CD4-positive, alpha-beta T cell treated with Interleukin-15 for 1 hour (primary cell): Measurements from ENCODE around the gene TMEM51.

Experiments used
- DNase-seq: peaks from one replicate; pipeline ENCODE4 v3.0.0-alpha.2; 2020

Gene TMEM51

DNA sequence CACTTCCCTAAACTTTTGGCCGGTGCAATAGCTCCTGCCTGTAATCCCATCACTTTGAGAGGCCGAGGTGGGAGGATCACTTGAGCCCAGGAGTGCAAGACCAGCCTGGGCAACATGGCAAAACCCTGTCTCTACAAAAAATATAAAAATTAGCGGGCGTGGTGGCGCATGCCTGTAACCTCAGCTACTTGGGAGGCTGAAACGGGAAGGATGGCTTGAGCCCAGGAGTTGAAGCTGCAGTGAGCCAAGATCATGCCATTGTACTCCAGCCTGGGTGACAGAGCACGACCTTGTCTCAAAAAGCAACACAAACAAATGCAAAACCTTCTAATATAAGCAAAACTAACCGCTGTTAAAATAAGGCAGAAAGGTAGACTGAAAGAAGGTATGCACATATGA lies 25.9 kb downstream of the TMEM51 start:
- DNase-seq, result no peak

DNA sequence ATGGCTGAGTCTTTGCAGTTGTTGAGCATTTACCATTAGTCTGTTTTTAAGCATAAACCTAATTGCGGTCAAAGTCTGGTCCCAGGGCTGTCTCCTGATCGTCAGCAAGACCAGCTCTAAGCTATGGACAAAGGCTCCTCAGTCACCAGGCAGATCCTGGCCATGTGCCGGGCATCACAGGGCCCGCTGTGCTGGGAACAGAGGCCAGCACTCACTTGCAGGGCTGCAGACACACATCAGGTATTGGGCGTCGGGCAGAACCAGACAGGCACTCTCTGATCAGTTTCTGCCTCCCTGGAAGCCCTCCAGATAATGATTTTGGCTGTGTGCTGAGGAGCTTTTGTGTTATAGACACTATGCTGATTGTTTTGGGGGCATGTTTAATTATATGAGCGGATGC lies 26.6 kb downstream of the TMEM51 start:
- DNase-seq, result no peak

DNA sequence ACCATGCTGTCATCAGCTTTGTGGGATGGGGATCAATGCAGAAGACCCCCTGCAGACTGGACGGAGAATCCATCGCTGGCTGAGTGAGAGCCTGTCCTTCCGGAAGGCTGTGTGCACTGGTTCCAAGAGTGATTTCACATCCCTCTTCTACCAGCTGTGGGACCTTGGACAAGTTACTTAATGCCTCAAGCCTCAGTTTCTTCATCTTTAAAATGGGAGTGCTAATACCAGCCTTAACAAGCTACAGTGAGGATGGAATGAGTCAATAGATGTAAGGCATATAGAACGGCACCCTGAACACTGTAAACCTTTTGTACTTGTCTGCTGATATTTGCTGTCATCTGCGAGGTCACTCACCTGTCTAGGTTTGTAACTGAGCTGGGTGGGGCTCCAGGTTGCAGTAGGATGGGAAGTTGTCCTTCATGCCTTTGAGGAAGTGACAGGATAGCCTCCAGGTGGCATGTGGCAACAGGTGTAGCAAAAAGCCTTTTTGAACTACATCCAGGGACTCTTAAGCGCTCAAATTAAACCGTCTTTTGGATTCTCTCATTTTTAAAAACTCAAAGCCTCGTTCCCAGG lies 27.5 kb downstream of the TMEM51 start:
- no peak for DNase-seq

DNA sequence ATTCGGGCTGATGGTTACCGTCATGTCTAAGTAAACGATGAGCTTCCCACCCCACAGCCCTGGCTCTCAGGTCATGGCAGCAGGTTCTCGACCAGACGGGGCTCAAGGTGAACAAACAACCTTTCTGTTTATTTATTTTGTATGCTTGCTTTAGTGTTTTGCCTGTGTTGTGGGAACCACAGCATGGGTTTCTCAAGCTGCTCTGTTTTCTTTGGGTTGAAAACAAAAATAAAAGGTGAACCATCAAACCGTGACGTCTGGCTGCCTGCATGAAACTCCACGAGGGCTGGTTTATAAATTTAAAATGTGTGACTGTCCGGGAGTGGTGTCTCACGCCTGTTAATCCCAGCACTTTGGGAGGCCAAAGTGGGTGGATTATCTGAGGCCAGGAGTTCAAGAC lies 28.0 kb downstream of the TMEM51 start:
- no peak for DNase-seq

DNA sequence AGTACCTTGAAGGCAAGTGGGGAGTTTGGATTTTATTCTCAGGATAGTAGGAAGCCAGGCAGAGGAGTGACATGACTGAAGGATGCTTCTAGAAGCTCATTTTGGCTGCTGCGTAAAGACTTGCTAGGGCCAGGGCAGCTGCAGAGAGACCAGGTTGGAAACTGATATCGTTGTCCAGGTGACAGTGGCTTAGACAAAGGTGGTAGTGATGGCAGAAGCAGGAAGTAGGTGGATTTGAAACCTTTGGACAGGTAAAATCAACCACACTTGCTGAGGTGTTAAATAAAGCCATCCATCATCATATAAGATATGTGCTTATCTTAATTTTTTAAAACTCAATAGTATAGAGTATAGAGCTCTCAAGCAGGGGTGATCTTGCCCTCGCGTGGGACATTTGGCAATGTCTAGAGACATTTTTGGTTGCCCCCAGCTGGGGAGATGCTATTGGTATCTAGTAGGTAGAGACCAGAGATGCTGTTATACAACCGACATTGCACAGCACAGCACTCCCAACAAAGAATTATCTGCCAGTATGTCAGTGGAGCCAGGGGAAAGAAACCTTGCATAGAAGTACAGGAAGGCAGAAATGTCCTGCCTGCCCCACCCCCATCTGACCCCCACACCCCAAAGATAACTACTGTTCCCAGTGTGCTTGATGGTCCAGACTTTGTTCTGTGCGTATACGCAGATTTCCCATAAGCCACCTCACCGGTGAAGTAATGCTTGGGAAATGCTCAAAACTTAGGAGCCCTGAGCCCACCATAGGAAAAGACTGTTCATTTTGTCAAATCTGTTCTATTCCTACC lies 31.1 kb downstream of the TMEM51 start:
- no peak for DNase-seq

DNA sequence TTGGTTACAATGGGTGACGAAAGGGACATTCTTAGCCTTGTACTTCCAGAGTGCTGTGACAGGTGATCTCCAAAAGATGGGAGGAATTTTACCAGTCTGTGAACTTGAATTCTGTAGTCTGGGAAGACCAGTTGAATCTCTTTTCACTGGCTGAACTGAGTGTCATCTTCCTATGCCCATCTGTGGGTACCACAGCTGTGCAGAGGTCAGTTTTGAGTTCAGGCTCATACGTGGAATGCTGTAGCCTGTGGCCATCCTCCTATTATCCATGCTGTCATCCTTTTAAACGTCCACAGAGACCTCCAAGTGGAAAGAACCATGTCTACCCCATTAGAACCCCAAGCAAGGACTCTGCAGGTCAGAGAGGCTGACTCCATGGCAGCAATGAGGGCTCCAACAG lies 32.1 kb downstream of the TMEM51 start:
- no peak for DNase-seq

DNA sequence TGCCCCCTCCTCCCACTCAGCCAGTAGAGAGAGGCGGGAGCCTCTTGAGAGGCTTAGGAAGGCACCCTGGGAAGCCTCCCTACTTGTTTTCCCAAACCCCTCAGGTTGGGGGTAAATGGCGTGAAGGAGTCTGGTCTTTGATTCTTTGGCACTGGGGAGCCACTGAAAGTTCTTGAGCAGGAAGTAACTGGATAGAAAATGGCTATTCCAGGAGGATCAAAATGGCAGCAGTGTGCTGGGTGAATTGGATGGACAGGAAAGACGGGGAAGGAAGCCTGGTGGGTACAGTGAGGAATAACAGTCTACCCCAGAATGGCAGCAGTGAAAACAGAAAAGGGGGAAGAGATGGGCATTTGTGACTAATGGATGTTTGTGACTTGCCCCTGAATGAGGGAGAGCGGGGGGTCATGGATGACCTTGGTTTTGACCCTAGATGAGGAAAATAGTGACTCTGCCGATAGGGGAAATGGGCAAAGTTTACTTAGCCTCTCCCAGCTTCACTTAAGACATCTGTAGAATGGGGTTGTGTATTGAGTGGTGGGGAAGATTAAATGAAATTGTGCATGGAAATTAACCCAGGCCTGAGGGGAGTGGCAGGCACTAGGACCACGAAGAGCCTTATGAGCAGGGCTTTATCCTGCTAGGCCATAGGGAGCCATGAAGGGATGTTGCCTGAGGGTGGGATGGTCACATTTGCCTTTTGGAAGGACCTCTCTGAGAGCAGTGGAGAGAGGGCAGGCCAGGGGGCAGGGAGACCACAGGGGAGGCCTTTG lies 32.7 kb downstream of the TMEM51 start:
- DNase-seq, result no peak

DNA sequence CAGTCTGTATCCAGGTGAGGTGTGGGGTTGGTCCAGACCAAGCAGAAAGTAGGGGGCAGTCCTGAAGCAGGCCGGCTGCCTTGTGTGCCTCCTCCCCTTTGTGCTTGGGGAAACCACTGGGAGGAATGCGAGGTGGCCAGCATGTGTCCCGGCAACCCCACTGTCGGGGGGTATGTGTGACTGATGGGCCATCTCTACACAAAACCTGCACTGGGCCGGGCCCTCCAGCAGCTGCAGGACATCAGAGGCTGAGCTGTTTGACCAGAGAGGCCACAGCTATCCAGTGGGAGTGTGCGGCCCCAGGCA lies 33.3 kb downstream of the TMEM51 start:
- no peak for DNase-seq

DNA sequence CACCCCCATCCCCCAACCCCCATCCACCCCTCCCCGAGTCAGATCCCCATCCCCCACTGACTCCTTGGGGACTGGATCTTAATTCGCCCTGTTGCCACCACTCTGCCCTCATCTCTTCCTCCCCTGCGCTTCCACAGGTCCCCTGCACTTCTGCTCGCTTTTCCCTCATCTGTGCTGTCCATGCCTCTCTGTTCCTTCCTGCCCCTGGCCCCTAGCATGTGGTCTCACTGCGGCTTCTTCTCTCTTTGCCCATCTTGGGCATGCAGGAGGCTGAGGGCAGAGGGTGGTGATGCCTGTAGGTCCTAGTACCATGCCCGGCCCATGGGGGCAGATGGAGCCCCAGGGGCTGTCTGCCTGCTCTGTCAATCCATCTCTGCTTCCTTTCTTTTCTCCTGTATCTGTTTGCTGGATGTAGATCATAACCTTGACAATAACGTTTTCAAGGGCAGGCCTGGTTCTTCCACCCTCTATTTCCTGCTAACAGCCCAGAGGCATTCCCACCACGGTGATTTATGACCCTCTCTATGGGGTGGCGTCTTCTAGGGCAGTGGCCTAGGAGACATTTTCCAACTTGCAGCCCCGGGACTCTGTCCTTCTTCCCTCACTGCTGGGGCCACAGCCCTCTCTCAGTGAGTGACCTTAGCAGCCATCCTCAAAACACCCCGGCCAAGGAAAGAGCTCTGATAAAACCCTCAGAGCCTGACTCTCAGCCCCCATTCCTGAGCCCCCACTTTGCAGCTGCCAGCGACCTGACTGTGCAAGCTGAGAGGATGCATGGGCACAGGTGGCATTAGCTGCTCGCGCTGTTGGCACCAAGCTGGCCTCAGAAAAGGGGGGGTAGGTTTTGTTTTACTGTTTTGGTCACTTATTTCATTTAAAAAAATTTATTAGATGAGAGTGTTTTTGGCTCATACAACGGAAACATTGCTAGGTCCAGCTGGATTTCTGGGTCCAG lies 33.9 kb downstream of the TMEM51 start:
- DNase-seq, result no peak

DNA sequence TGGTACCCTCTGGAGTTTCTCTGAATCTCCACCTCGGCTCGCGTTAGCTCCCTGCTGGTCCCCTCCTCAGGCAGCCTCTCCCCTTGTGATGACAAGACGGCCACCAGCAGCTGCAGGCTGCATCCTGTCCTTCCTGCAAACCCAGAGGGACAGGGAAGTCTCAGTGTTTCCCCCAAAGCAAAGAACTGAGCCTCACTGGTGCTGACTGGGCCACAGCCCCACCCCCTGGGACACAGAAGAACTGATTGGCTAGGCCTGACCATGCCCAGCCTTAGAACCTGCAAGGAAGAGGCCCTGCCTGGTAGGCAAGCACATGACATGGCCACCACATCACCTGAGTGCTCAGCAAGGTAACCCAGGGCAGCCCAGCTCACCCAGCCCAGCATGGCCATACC lies 34.6 kb downstream of the TMEM51 start:
- no peak for DNase-seq

DNA sequence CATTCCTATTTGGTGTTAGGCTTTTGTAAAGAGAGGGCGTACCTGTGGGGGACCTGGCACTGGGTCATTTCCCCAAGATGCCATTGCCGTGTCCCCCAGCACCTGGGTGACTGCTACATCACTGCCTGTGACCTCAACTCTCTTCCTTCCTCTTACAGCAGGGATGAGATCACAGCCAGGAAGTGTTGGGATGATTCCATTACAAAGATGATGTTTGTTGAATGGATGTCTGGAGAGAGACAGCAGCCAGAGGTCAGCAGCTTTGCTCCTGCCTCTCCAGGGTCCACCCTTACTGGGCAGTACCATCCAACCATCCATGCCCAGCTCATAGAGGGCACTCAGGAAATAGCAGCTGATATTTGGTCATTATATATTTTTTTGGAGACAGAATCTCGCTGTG lies 35.1 kb downstream of the TMEM51 start:
- no peak for DNase-seq

DNA sequence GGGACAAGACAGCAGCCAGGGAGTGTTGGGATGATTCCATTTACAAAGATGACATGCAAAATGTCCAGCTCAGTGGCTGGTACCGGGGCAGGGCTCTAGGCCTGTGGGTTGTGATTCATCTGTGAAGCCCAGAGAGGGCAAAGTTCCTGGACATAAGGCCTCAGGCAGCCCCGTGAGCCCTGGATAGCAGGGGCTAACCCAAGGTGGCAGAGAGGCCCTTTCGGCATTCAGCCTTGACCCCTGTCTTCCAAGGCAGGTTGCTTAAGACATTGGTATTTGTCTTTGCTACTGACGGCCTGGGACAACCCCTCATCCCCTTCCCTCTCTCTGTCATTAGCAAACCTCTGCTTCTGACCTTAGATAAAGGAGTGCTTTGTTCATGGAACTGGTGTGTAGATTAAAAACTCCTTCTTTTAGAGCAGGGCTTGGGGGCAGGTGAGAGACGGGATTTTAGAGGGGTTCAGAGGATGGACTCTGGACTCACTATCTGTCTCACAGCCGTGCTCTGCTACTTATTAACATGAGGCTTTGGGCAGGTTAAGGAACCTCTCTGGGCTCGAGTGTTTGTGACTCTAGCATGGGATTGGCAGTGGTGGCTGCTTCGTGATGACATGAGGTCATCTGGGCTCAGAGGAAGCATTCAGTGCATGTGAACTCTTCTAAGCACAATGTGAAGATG lies 36.3 kb downstream of the TMEM51 start:
- no peak for DNase-seq

DNA sequence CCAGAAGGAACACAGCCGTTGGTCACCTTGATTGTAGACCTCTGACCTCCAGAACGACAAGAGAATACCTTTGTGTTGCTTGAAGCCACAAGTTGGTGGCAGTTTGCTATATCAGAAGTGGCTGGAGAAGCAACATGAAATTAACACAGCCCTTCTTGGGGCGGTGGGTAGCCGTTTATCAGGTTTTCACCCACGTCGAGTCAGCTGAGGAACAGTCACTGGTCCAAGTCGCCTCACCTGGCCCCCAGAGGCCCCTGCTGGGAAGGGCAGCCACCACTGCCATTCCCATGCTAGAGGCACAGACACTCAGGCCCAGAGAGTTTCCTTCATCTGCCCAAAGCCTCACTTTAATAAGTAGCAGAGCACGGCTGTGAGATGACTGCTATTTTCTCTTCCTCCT lies 37.7 kb downstream of the TMEM51 start:
- DNase-seq, result no peak

DNA sequence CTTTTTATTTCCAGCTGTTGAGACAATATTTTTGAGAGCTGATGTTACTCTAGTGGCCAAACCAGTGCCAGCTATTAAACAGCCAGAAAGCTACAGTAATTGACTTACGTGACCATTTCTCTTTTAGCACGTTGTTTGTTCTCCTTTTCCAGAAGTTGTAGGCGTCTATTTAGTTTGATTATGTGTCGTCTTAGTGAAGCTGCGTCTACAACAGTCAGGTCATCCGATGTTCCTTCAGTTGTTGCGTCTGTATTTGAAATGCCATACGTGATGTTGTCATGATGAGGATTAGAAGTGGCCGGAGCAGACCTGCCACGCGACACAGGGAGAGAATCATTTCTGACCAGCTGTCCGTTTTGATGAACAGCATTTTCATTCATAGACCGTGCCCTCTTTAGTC lies 38.2 kb downstream of the TMEM51 start:
- DNase-seq, result no peak

DNA sequence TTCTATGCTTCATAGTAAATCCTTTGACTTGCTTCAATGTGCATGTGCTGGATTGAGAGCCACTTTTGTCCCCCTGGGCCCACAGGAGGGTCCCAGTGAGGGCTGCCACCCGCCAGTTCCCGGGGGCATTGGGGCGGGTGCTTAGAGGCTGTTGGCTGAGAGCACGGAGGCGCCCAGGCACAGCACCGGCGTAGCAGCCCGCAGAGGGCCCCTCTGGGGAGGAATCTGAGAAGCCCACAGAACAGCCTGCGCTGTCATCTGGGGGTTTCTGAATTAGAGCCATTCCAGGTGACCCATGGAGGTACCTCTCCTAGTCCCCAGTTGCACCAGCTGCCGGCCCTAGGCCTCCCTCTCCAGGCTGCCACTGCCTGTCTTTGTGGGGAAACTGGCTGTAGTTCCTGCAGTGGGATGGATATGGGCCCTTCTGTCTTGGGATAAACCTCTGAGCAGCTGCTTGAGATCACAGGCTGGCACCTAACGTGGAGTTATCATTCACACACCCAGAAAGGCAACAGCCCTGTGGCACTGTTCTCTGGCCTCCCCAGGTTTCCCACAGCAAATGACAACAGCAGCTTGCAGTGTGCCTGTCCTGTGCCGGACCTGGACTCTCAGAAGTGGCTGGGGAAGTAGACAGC lies 39.5 kb downstream of the TMEM51 start:
- DNase-seq, result no peak

DNA sequence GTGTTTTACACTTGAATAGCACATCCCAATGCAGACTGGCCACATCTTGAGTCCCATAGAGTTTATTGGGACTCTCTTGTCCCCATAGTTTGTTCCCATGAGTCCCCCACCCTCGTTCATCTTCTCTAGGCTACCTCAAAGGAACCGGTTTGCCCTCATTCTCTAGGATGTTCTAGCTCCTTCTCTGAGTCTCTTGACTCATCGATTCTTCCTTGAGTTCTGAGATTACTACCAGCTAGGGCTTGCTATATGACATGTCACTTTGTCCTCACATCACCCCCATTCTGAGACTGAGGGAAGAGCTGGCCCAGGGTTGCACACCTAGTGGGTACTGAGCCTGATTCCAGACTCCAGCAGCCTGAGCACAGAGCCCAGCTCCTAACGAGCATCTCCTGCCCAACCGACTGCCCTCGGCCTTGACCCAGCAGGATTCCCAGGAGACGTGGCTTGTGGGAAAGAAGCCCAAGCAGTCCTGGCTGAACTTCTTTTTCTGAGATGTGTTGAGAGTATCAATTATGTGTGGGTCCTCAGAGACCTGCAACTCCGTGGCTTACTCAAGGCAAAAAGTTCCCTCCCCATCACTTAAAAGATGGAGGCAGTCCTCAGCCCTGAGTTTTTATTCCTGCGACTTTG lies 42.0 kb downstream of the TMEM51 start:
- DNase-seq, result no peak

DNA sequence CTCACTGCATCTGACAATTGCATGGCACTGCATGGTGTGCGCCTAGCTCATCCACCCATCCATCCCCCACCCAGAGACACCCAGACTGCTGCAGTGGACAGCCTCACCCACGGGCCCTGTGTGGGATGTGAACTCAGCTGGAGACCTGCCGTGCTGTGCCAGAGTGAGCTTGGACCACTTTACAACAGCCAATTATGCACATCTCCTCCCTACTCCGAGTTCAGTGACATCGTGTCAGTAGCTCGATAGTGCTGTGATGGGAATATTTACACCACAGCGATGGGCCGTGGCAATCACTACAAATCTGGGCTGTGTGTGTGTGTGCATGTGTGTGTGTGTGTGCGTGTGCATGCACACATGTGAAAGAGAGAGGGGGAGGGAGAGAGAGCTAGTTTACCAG lies 42.5 kb downstream of the TMEM51 start:
- DNase-seq, result no peak

DNA sequence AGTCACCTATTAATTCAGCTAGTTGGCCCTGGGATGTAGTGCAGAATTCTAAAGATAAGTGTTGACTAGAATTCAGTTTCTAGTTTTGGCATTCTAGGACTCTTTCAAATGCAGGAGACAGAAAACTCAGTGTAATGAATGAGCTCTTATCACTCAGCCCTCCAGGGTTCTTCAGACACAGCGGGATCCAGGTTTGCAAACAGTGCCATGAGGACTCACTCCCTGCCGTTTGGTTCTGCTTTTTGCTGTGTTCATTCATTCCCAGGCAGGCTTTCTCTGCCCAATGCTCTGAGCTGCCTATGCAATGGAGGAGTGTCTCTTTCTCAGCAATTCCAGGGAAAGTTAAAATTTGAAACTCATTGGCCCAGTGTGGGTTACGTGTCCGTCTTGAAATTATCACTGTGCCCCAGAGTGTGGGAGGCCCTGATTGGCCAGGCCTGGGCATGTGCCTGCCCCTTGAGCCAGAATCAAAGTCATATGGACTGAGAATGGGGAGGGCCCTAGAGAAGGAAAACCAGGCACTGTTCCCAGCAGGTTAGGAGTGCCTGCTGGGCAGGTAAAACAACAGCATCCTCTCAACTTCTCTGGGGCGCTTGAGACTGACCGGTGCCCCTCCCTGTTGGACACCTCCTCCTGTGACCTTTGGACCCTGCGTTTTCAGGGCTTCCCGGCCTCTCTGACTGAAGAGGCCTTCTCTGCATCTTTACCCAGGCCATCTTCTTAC lies 43.4 kb downstream of the TMEM51 start:
- DNase-seq, result no peak

DNA sequence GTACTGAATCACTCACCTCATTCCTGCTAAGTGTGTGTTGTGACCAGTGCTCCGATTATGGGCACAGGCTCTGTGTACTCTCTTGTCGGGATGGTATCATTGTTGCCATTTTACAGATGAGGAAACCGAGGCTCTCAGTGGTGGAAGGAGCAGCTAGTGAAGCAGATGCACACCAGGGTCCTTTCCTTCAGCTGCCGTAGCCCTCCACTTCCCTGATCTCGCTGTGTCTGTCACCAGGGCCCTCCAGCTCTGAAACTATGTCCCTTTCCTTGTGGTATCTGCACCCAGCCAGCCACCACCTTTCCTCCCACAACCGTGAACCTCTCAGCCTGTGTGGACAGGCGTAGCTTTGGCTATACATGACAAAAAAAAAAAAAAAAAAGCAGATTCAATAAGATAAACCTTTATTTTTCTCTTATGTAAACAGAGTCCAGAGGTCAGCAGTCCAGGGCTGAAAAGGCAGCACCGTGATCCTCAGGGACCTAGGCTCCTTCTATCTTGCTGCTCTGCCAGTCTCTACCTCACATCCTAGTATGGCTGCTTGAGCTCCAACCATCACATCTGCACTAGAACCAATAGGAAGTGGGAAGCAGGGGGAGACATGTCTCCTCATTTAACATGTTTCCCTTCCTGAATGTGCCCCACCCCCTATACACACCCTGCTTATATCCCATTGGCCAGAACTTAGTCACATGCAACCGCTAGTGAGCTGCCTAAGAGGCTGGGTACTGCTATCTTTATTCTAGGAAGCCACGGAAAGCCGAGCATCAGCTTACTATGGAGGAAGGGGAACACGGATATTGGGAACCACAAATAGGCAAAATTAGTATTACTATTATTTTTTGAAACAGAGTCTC lies 44.3 kb downstream of the TMEM51 start:
- no peak for DNase-seq

DNA sequence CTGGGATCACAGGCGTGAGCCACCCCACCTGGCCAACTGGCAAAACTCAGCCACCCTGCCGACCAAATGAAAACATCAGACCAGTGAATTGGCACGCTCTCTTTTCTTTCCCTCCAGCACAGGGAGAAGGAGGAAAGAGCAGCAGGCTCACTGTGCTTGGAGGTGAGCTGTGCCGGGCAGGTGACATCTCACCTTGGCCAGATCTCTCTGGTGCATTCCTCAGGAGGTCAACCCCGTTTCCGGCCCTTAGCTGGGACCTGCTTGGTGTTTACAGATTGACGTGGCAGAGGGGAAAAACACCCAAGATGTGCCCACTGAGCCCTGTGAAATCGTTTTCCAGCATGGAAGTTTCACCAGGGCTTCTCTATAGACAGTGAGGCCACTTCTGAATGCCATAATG lies 45.1 kb downstream of the TMEM51 start:
- no peak for DNase-seq
